GM10248 (cell line): ENCODE data around the gene EML6.

Source experiments
- CTCF ChIA-PET: fragments of 300-600 bp; sonication (Branson Sonifier 250); formaldehyde crosslinking; extraction: SDS; loops from one replicate; lab custom pipeline; 2021; ENCODE audit warnings: antibody characterized with exemption; lab: Yijun Ruan, JAX
- POLR2A ChIA-PET: fragments of 350-650 bp; sonication (Branson Sonifier 250); formaldehyde crosslinking; extraction: SDS; loops from one replicate; lab custom pipeline; 2020; ENCODE audit warnings: antibody characterized with exemption; lab: Yijun Ruan, JAX
- DNase-seq: peaks from one replicate; pipeline ENCODE4 v3.0.0; 2012; ENCODE audit errors: extremely low spot score
- CTCF ChIP-seq: IDR thresholded peaks from 2 replicates; pipeline ENCODE4 v1.5.1; 2012; ENCODE audit warnings: mild to moderate bottlenecking, low read depth; ENCODE audit errors: extremely low read depth, missing control alignments, control extremely low read depth

The EML6 gene

DNA sequence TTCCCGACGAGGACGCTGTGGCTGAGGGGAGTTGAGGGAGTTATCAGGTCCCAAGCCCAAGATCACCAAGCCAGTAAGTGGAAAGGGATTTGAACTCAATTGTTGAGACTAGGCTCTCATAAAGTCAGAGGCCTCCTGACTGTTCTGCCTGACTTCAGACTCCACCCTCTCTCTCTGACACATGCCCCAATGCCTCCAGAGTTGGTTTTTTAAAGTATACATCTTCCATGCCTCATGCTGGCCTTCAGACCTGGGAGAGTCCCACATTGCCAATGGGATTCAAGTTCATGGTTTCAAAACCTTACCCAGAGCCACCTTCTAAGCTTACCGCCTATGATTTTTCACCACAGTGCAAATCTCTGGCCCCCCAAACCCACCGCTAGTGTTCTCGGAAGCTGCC, 226.0 kb downstream of the EML6 start:
- no peak for TF ChIP-seq CTCF
- ChIA-PET CTCF (no interaction called here), POLR2A (no interaction called here)
- no peak for DNase-seq

DNA sequence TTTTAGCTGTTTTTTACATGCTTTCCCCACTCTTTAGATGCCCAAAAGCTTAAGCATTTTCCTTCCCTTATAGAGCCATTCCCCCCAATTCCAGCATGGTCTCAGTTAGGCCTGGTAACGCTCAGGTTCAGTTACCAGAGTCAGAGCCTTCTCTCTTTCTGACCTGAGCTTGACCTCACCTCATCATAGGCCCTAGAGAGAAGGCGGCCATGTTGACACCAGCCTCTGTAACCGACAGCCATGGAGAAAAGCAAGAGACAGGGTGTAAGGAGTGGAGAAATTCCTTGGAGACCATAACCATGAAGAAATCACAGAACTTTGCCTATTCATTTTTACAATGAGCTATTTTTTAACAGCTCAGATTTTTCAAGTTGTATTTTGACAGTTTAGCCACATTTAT, 227.3 kb downstream of the EML6 start:
- POLR2A ChIA-PET = no interaction called here
- DNase-seq = no peak
- CTCF ChIA-PET = interaction anchor here (1.0 to 1.5 kb wide), 3 partner anchors 10 to 21 kb away, joined by 3 to 4 read pairs (median 3); no protein-coding TSS in a partner anchor
- no peak for TF ChIP-seq CTCF

GRCh38 chr2:54952425-54952824, 229.0 kb downstream of the EML6 start:
- ChIA-PET CTCF (no interaction called here), POLR2A (no interaction called here)
- no peak for DNase-seq
- no peak for TF ChIP-seq CTCF

- no peak for DNase-seq
- ChIA-PET CTCF (no interaction called here), POLR2A (no interaction called here)
- no peak for TF ChIP-seq CTCF
Measured at GRCh38 chr2:54952978-54953456, 229.6 kb downstream of the EML6 start.

- ChIA-PET CTCF (no interaction called here), POLR2A (no interaction called here)
- no peak for TF ChIP-seq CTCF
- DNase-seq = no peak
Measured at GRCh38 chr2:54954158-54954557, 230.7 kb downstream of the EML6 start.

GRCh38 chr2:54954705-54955357, 231.4 kb downstream of the EML6 start:
- TF ChIP-seq CTCF = no peak
- ChIA-PET POLR2A (no interaction called here), CTCF (interaction anchor here (0.9 kb wide), 1 partner anchor 220 kb away, joined by 3 read pairs; no protein-coding TSS in a partner anchor)
- DNase-seq = no peak
